Astrocyte of the cerebellum (primary cell): ENCODE measurements around the gene KRT38.

Experiments used
- DNase-seq: peaks from one replicate; pipeline ENCODE4 v3.0.0-alpha.2; 2011; ENCODE audit warnings: low read depth
- H3K4me3 ChIP-seq: 2 replicates; pipeline ENCODE4 v1.5.1; 2011; ENCODE audit warnings: mild to moderate bottlenecking, low read depth, low read length, moderate library complexity
- CTCF ChIP-seq: IDR thresholded peaks from 2 replicates; pipeline ENCODE4 v1.5.1; 2012; ENCODE audit warnings: low read length, low read depth, moderate library complexity, mild to moderate bottlenecking; ENCODE audit errors: missing control alignments
- in situ Hi-C: cut with HindIII; loops from 2 replicates; pipeline ENCODE4 v1.10.0; 2017; ENCODE audit warnings: low sequenced_read_pairs

KRT38 gene

GRCh38 chr17:41453066-41453465 is 12.3 kb upstream of the KRT38 start:
- H3K4me3 ChIP-seq, result no peak overlapping the region
- in situ Hi-C loops, result loop anchor here (5.0 kb wide), 1 partner anchor 54 kb away; the partner anchor contains the start of gene KRT13
- DNase-seq, result no peak
- no peak for TF ChIP-seq CTCF

GRCh38 chr17:41452281-41452680 is 11.5 kb upstream of the KRT38 start:
- H3K4me3 ChIP-seq, result no peak overlapping the region
- no peak for TF ChIP-seq CTCF
- in situ Hi-C loops, result loop anchor here (5.0 kb wide), 1 partner anchor 55 kb away; the partner anchor contains the start of gene KRT13
- DNase-seq, result no peak

GRCh38 chr17:41451154-41451728 is 10.5 kb upstream of the KRT38 start:
- DNase-seq, result no peak
- no peak for TF ChIP-seq CTCF
- no peak overlapping the region for H3K4me3 ChIP-seq
- in situ Hi-C loops, result loop anchor here (5.0 kb wide), 1 partner anchor 56 kb away; the partner anchor contains the start of gene KRT13

- no peak for TF ChIP-seq CTCF
- DNase-seq, result no peak
- in situ Hi-C loops, result no loop called here
- no peak overlapping the region for H3K4me3 ChIP-seq
Measured at GRCh38 chr17:41449008-41449407, 8.2 kb upstream of the KRT38 start.

GRCh38 chr17:41448506-41448905 is 7.7 kb upstream of the KRT38 start:
- H3K4me3 ChIP-seq, result no peak overlapping the region
- no peak for TF ChIP-seq CTCF
- no peak for DNase-seq
- in situ Hi-C loops, result no loop called here

- in situ Hi-C loops, result no loop called here
- DNase-seq, result no peak
Measured at GRCh38 chr17:41446806-41447205, 6.0 kb upstream of the KRT38 start.

More at GRCh38 chr17:41446806-41447205, 6.0 kb upstream of the KRT38 start:
- TF ChIP-seq CTCF, result no peak
- H3K4me3 ChIP-seq, result no peak overlapping the region
